CD4-positive, alpha-beta T cell treated with Interleukin-6 at 100 ng/mL for 8 hours (primary cell): ENCODE measurements around the gene PTGR3.

Experiments used
- DNase-seq: peaks from one replicate; pipeline ENCODE4 v3.0.0-alpha.2; 2020; ENCODE audit warnings: mixed read lengths, low spot score

The PTGR3 gene

DNA sequence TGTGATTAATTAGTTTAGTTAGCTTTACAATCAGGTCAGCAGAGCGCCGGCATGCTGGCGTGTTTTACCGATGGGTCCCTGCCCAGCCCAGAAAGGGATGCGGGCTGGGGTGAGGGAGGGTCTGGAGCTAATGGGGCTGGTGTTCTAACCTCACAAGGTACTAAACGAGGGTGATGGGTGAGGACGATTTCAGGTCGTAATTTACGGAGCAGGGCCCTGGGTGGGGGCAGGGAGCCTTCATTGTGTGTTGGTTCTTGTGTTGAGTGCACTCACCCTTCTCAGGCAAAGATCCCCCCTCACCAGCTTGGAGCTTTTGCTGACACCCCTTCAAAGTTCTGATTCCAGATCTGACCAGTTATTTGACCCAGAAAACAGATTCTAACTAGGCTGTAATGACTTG lies 39.5 kb downstream of the PTGR3 start:
- no peak for DNase-seq

DNA sequence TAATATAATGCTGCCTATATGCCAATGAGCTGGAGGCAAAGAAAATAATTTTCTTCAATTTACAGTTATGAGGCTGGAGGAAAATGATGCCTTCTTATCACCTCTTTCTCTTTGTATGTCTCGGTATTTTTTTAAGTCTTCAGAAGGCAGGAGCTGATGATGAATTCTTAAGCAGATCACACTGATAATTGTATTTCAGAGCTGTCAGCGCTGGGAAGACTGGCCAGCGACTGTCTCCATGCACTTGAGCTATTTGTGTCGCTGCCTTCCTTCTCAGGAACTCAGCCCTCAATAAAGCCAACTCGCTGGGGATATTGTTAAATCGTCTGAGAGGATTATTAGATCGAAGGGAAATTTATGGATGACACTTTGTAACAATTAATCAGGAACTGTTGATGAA lies 40.3 kb downstream of the PTGR3 start:
- no peak for DNase-seq

DNA sequence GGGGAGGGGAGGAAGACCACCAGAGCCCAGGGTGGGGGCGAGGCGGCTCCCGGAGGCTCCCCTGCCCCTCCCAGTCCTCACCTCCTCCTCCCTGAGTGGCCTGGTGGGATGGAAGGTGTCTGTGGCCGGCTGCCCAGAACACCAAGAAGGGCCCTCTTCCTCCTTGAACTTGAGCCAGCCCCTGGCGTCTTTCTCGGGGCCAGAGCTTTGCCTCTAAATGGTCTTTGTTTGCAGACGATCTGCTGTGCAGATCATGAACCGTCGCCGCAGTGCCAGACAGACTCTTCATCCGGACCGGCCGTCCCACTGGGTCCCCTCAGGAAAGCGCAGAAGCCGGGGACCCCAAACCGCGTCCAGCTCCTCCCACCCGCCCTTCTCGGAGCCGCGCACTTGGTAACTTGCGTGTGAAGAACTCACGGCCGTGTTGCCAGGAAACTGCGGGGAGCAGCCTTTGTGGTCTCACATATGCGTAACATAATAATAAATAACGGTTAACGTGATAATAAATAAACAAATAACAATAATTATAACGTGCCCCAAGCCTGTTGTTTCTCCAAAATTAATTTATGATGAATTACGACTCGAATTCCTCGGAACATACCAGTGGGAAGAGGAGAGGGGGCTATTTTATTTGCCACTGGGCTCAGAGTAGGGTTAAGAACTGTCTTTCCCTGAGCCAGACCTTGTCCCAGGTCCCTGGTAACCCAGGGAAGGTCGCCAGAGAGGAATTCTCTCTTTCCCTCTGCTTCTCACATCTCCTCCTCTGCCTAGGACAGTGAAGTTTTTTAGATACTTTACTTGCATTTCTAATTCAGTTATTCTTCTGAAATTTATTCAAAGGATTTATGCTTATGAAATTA lies 41.0 kb downstream of the PTGR3 start:
- DNase-seq = no peak

DNA sequence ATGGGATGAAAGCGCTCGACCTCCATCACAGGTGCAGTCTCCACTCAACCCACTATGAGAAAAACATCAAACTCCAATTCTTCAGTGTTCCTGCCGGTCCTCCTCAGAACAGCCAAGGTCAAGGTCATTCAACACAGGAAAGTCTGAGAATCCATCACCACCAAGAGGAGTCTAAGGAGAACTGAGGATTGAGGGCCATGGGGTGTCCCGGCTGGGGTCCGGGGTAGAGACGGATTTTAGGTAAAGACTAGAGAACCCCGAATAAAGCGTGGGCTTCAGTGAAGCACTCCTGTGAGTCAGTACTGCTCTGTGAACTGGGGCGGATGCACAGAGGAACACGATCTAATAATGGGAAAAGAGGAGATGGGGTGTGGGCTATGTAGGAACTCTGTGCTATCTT lies 41.8 kb downstream of the PTGR3 start:
- no peak for DNase-seq

DNA sequence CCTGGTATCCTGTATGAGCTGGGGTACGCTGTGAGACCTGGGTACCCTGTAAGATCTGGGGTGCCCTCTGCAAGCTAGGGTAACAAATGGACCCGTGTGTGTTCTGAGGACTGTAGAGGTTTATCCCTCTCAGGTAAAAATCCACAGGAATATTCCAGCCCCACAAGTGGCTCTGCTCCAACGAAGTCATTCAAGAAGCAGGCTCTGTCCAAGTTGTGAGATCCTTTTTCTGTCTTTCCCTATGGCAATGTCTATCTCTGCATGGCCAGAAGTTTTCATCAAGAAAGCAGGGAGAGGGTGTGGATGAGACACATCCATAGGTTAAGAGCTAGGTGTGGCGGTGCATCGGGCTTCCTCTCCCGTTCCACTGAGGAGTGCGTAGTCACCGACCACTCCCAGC lies 43.0 kb downstream of the PTGR3 start:
- DNase-seq = no peak

DNA sequence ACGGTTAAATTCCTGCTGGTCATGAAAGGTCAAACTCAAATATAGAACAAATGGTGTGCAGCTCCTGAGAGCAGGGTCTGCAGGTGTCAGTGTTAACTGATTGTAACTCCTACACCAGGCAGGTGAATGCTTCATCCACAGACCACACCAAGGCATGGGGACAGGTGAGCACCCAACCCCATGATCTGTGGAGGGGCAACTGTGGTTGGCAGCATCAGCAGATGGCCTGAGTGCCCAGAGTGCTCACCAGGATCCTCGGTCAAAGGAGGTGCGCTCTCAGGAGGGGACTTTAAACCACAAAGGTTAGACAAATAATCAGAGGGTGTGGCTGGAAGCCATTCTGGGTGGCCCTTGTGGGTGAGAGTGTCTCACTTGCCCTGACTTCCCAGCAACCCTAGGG lies 44.5 kb downstream of the PTGR3 start:
- no peak for DNase-seq

DNA sequence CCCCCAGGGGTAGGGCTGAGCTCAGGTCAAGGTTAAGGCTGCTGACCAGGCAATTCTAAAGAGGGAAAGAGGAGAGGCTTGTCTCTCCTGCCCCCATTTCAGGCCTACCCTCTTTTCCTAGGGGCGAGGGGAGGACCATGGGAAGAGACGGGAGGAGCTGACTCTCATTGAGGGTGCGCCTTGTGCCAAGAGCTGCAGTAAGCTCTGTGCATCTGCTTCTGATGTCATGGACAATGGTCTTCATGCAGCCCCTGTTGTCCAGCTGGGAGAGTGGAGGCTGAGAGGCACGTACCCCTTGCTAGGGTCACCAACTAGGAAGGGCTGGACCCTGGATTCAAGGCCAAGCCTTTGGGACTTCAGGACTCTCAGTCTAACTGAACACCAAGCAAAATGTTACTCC lies 45.2 kb downstream of the PTGR3 start:
- no peak for DNase-seq

DNA sequence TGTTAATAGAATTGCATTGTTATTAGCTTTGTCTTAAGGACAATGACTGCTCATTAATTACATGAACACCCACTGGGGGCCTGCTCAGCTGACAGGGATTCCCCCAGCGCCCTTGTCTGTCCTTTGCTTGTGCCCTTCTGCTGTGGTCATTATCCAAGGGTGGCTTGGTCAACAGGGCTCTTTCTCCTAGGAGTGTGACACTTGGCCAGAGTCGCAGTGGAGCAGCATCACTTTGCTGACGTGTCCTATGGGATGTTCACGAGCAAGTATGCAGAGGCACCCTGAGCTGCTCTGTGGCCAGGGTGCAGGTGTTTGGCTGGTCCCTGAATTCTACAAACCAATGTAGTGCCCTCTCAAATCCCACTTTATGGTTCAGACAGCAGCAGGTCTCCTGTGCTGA lies 46.0 kb downstream of the PTGR3 start:
- DNase-seq = no peak

DNA sequence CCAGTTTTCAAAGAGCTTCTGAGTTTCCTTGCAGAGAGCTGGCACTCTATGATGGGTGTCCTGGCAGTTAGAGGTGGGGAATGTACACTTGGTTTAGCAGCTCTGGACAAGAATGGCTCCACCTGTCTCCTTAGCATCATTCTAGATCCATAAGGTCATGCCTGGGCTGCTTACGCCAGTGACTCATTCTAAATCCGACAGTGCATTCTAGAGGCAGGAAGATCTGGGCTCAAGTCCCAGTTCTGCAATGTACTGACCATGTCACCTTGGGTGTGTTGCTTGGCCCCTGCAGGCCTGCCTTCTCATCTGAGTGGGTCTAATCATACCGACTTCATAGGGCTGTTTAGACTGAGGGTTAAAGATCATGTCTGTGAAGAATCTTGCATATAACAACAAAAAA lies 46.5 kb downstream of the PTGR3 start:
- no peak for DNase-seq

DNA sequence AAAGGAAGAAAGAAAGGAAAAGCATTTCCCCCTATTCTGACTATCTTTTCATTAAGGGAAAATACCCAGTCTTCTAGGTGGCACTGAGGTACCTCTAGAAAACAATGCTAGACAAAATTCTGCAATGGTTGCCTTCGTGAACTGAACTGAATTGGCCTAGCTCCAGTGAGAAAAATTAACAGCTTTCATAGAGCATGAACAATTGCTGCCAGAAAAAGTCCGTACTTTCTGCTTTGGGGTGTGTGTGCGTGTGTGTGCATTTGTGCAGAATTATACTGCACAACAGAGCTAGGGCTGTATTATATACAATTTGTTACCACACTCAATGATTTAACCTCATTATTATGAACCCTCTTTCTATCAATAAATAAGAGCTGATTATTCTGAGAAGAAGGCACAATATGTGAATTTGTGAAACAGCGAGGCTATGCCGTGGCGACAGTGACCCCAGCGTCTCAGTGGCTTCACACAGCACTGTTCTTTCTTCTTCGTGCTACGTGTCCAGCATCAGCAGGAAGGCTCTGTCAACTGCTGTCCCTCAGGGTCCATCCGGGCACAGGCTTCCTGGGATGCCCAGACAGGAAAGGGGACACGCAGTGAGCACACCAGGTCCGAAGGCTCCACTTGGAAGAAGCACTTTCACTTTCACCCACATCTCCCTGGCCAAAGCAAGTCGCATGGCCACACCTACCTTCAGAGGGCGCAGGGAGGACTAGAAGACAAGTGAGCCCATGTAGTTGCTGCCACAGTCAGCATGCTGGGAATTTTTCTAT lies 47.5 kb downstream of the PTGR3 start:
- DNase-seq = peak; percentile 36

DNA sequence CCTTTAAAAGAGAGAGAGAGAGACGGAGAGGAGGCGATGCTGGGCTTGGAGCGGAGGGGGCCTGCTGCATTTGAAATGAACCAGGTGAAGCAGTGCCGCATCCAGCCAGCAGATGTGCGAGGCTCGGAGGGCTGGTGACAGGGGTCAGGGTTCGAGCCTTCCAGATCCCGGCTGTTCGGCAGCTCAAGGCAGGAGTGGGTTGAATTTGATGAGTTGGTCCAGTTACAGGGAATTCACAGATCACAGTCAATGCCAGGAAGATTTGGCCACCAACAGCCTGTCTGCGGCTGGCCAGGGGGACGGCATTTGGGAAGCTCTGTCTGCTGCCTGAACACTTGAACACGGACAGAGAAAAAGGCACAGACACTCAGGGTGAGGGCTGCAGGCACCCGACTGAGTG lies 48.6 kb downstream of the PTGR3 start:
- no peak for DNase-seq

DNA sequence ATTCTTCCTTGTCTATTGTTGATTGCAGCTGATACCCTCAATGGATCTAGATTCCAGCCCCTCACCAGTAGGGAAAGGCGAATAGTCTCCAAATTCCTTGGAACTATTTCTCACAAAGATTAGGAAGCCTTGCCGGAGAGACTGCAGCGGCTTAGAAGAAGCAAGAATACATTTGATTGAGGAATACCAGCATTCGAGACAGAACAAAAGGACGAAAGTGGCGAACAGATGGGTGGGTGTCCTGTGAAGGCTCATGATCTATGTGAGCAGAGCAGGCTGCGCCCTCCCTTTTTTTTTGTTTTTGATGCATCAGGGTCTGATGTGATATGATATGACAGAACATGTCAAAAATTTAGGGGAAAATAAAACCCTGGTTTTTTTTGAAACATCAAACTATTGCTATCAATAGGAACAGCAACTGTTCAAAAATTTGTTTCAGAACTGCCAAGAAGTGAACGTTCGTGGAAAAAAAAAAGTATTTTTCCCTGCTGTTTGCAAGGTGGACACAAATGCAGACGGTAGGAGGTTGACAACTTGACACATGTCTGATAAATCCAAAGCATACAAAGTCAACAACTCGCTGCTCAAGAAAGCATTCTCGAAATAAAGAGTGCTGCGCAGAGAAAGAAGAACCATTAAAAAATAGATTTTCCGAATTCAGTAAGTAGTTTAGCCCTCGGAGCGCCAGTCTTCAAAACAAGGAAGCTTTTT lies 49.1 kb downstream of the PTGR3 start:
- no peak for DNase-seq

DNA sequence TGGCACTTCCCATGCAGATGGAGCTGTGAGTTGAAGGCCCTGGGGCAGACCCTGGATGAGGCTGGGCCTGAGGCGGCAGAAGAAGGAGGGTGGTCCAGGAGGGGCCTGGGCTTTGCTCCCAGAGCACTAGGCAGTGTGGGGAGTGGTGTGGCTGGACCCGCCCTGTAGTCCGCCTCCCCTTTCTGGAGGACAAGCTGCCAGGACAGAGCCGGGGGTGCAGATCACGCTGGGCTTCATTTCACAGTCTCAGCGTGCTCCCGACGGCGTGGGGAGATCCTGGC lies 49.8 kb downstream of the PTGR3 start:
- no peak for DNase-seq
